ELF-1 (cell line): ENCODE results near the gene ABCC4.

Experiments
- DNase-seq: peaks from one replicate; pipeline ENCODE4 v3.0.0-alpha.2; 2016; ENCODE audit warnings: low read depth, low spot score

ABCC4 gene

GRCh38 chr13:94999871-95000270 is 301.4 kb downstream of the ABCC4 start:
- no peak for DNase-seq

GRCh38 chr13:94997126-94997525 is 304.1 kb downstream of the ABCC4 start:
- no peak for DNase-seq

DNA sequence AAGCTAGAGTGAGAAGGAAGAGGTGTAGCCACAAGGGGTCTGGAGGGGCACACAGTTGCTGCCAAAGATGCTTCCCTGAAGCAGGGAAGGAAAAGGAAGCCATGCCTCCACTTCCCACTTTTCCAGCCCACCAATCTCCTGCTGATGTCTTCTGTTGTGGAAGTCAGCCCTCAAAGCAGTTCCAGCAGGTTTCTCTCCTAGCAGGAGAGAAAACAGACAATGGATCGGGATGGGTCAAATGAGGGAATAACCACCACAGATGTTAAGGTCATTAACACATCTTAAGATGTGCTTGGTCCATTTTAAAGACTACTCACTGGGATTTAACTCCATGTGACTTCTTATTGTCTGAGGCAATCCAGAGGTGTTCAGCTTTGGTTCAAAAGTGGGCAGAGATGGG is 304.8 kb downstream of the ABCC4 start:
- peak; percentile 64 for DNase-seq

GRCh38 chr13:94994506-94994905 is 306.7 kb downstream of the ABCC4 start:
- no peak for DNase-seq

GRCh38 chr13:94993616-94994015 is 307.6 kb downstream of the ABCC4 start:
- no peak for DNase-seq

DNA sequence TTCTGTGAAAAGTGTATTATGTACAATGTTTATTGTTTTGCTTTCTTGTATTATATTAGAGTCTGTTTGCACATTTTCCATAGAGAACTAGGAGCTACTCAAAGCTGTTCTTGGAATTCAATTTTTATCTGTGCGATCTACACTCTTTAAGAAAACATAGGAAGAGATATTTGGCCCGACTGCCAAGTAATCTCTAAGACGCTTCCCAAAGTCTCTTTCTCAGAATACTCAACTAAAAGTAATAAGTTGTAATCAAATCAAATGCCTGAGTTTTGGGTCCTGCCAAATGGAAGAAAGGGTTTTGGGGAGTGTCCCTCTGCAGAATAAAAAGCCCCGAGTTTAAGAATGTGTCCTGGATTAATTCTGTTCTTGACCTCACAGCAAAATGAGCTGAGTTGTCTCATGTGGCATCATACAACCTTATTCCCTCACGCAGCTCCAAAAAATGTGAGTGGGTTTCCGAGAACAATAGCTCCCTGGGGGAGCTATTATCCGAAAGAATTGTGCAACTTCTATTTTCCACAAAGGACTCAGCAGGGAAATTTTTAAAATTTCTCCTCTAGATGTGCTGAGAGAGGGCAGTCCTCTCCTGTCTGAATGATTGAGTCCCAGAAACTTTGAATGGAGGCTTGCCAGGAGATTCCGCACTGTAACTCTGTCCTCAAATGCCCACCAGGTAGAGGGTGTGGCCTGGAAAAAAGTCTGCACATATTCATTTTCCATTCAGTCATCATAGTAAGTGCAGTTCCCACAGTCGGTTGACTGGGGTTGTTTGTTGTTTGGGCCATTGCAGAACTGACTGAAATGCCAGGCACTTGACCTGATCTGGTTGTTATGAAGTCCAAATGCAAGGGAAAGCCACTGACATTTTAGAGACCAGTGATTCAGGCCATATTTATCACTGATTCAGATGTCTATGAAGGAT is 309.0 kb downstream of the ABCC4 start:
- no peak for DNase-seq

DNA sequence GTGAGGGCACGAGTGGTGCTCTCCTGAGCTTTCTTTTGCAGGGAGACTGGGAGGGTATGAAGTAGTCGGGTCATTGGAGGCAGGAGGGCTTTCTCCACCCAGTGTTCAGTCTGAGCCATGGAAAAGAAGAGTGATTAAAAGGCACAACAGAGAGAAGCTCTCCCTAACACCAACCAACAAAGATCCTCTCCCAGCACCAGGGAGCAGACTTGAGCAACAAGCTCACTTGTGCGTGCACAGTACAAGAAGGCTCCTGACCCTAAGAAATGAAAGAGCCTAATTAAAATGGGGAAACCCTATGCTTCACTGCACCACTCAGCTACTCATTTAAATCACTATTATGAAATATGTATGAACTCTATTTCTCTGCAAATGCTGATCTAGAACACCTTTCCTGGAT is 312.6 kb downstream of the ABCC4 start:
- DNase-seq, result peak; percentile 61

- no peak for DNase-seq
Observed at GRCh38 chr13:94987869-94988268, 313.4 kb downstream of the ABCC4 start.

- DNase-seq, result no peak
Observed at GRCh38 chr13:94987081-94987480, 314.2 kb downstream of the ABCC4 start.

- DNase-seq, result no peak
Observed at GRCh38 chr13:94984958-94985357, 316.3 kb downstream of the ABCC4 start.

DNA sequence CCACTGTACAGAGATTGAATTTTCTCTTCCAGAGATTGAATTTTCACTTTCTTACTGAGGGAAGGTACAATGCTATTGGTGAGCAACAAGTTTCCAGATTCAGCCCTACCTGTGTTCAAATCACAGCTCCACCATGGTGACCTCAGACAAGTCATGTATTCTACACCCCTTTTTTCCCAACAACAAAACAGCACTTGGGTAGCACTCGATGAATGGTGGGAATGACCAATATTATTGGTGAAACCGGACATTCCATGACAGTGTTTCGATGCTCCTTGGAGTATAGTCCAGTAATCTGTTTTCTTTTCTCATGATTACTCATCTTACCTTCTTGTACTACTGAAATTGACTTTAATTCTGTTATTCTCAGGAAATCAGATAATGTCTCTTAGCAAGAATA is 322.7 kb downstream of the ABCC4 start:
- no peak for DNase-seq

DNA sequence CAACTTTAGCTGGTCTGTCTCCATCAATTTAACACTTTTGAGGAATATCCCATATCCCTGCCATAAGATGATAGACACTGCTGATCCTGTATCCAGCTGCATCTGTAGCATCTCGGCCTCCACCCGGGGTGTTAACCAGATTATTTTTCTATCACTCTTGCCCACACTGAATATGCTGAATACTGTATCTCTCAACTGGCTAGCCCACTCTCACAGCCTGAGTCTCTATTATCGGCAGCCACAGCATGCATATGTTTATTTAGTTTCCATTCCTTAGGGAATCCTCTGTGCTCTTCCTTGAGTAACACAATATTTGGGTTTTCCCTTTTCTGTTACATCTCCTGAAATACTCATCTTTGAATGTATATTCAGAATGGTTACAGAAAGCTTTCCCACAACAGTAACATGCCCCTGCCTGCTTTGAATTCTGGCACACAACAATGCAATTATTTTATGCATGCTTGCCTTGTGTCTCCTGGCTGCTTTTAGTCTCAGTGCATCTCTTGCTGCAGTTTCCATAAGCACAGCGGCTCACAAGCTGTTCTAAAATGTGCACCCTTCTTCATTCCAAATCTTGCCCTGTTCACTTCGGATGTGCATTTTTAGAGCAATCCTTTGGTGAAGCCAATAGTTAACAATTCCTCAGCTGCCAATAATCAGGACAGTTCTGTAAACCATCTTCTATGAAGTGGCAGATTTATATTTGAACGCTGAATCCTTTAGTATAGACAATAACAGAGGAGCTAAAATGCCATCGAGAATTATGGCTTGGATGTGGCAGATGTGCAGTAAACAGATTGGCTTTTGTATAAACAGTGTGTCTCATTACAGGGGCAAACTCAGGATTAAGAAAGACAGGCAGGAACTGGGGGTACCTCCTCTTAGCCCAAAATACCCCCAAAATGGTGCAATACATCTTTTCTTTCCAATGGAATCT is 327.0 kb downstream of the ABCC4 start:
- no peak for DNase-seq

DNA sequence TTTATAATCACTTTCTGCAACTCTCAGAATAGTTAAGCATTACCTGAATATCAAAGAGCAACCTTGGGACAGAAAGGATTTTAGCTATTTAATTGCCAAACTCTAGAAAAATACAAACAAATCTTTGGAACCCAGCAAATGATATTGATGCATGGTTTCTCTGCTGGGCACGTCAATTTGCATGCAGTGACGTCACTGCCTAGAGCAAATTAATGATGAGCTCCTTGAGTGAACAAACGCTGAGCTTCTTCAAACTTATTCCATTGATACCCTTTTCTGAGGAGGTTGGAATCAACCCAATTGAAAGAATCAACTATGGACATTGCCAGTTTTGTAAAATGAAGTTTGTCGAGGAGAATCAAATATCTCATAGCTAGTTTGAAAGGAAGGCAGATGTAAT is 329.0 kb downstream of the ABCC4 start:
- DNase-seq, result no peak
